KMS-11 (cell line): ENCODE results near the gene FSIP1.
A peak's percentile ranks its signal among the peaks of the same experiment; 100 is the strongest.

Experiments
- H2AFZ ChIP-seq: fragments of 200-600 bp; sonication (generic); 2 replicates; pipeline ENCODE4 v1.6.1; 2016; ENCODE audit warnings: antibody characterized with exemption, mixed run types, low read depth
- H3K27ac ChIP-seq: fragments of 200-600 bp; sonication (generic); 2 replicates; pipeline ENCODE4 v1.6.1; 2016; ENCODE audit warnings: mild to moderate bottlenecking, mixed run types
- H3K27me3 ChIP-seq: fragments of 200-600 bp; sonication (generic); 2 replicates; pipeline ENCODE4 v1.6.1; 2017; ENCODE audit warnings: mild to moderate bottlenecking, low read depth, mixed run types, moderate library complexity; ENCODE audit not compliant: insufficient read depth
- H3K36me3 ChIP-seq: fragments of 200-600 bp; sonication (generic); 2 replicates; pipeline ENCODE4 v1.6.1; 2017; ENCODE audit warnings: mild to moderate bottlenecking, mixed run types; ENCODE audit not compliant: insufficient read depth
- H3K4me1 ChIP-seq: fragments of 200-600 bp; sonication (generic); 2 replicates; pipeline ENCODE4 v1.6.1; 2016; ENCODE audit warnings: mild to moderate bottlenecking, low read depth, mixed run types; ENCODE audit not compliant: poor library complexity, severe bottlenecking
- H3K4me2 ChIP-seq: fragments of 200-600 bp; sonication (generic); 2 replicates; pipeline ENCODE4 v1.7.0; 2016; ENCODE audit warnings: mild to moderate bottlenecking, mixed run types
- H3K4me3 ChIP-seq: fragments of 200-600 bp; sonication (generic); IDR thresholded peaks from 2 replicates; pipeline ENCODE4 v1.6.1; 2017; ENCODE audit warnings: low read depth, low read length, mixed read lengths; ENCODE audit not compliant: insufficient read depth
- H3K79me2 ChIP-seq: fragments of 200-600 bp; sonication (generic); 2 replicates; pipeline ENCODE4 v1.6.1; 2016; ENCODE audit warnings: low read depth, mixed run types; ENCODE audit not compliant: insufficient read depth
- H3K9ac ChIP-seq: fragments of 200-600 bp; sonication (generic); 2 replicates; pipeline ENCODE4 v1.6.1; 2016; ENCODE audit warnings: mild to moderate bottlenecking, mixed run types
- H4K20me1 ChIP-seq: fragments of 200-600 bp; sonication (generic); 2 replicates; pipeline ENCODE4 v1.6.1; 2016; ENCODE audit warnings: mild to moderate bottlenecking, mixed run types; ENCODE audit not compliant: insufficient read depth
- CTCF ChIP-seq: fragments of 200-600 bp; sonication (generic); conservative IDR thresholded peaks from 2 replicates; pipeline ENCODE4 v1.6.1; 2017; ENCODE audit warnings: low read depth, mild to moderate bottlenecking, antibody characterized with exemption, low read length, moderate library complexity, mixed read lengths

The FSIP1 gene

DNA sequence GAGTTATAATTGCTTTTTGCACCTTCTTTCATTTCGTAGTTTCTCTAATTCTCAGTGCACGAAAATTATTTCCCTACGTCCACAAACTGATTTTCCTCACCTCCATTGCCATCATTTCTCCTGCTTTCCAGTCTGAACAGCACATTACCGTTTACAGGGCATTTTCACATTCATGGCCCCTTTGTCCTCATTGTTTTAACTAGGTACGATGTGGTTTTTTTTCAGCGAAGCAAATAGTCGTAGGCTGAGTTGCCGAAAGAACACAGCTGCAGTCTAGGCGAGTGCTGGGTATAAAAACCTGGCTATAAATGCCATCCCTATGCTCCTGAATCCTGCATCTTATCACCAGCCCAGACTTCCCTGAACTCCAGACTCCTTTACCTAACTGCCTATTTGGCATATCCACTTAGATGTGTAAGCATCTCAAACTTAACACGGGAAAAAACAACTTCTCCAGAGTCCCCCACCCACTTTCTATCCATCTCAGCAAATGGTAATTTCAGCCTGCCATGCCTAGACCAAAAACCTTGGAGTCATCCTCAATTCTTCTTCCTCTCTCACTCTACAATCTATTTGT, 691 bp upstream of the FSIP1 start:
- Histone ChIP-seq H3K4me2 (peak overlapping the region; percentile 76), H3K36me3 (no peaks in the 10 kb centered on the region), H3K79me2 (peaks cover 8% of the 10 kb centered on the region; the same call in 1 of the 2 replicates), H3K4me1 (peaks cover 33% of the 10 kb centered on the region), H3K4me3 (no peak overlapping the region), H3K27me3 (no peaks in the 10 kb centered on the region), H3K27ac (peak overlapping the region; percentile 46), H2AFZ (peak overlapping the region; percentile 87), H3K9ac (peak overlapping the region; percentile 70), H4K20me1 (no peaks in the 10 kb centered on the region)
- no peak for TF ChIP-seq CTCF

DNA sequence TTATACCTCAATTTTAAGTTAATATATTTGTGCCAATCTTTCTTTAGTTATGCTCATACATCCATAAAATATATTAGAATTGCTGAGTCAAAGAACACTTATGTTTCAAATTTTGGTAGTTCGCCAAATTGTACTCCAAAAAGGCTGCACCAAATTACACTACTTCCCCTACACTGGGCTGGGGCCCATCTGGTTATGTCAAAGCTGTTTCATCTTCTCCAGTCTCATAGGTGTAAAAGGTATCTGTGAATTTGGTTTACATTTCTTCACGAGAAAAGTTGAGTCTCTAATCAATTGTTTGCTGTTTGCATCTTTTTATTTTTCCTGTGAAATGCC, 706 bp downstream of the FSIP1 start:
- TF ChIP-seq CTCF: no peak
- H3K4me2 ChIP-seq: peak overlapping the region; percentile 53
- H3K27me3 ChIP-seq: no peaks in the 10 kb centered on the region
- H4K20me1 ChIP-seq: no peaks in the 10 kb centered on the region
- peaks cover 19% of the 10 kb centered on the region for H3K4me1 ChIP-seq
- peaks cover 8% of the 10 kb centered on the region; the same call in 1 of the 2 replicates for H3K79me2 ChIP-seq
- H3K27ac ChIP-seq: no peak overlapping the region
- no peak overlapping the region for H3K9ac ChIP-seq
- peak overlapping the region; percentile 87 for H2AFZ ChIP-seq
- H3K36me3 ChIP-seq: no peaks in the 10 kb centered on the region
- H3K4me3 ChIP-seq: no peak overlapping the region

DNA sequence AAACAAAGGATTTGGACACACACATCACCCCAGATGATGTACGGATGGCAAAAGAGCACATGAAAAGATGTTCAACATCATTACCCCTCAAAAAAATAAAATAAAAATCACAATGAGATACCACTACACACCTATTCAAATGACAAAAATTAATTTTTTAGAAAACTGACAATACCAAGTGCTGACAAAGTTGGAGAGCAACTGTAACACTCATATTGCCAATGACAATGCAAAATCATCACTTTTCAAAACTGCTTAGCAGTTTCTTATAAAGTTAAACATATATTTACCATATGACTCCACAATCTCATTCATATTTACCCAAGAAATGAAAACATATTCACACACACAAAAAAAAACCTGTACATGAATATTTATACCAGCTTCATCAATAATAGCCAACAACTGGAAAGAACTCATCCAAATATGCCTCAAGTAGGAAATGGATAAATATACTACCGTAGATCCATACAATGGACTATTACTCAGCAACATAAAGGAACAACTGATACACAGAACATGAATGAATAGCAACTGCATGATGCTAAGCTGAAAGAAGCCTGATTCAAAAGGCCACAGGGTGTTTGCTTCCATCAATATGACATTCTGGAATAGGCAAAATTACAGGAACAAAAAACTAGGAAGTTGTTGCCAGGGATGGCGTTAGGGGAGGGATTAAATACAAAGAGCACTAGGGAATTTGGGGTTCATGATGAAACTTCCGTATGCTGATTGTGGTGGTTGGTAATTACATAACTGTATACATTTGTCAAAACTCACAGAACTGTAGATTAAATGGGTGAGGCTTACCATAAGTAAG, 1.3 kb downstream of the FSIP1 start:
- Histone ChIP-seq H3K4me3 (no peak overlapping the region), H4K20me1 (no peaks in the 10 kb centered on the region), H3K4me2 (peak overlapping the region; percentile 53), H3K36me3 (no peaks in the 10 kb centered on the region), H2AFZ (peak overlapping the region; percentile 87; the same call in 1 of the 2 replicates), H3K4me1 (peaks cover 13% of the 10 kb centered on the region), H3K27me3 (no peaks in the 10 kb centered on the region), H3K79me2 (peaks cover 8% of the 10 kb centered on the region; the same call in 1 of the 2 replicates), H3K9ac (no peak overlapping the region), H3K27ac (no peak overlapping the region)
- TF ChIP-seq CTCF: no peak

GRCh38 chr15:39778021-39778420, 4.6 kb downstream of the FSIP1 start:
- no peak overlapping the region for H3K27ac ChIP-seq
- no peaks in the 10 kb centered on the region for H3K27me3 ChIP-seq
- H3K4me2 ChIP-seq: no peak overlapping the region
- no peak for TF ChIP-seq CTCF
- no peak overlapping the region for H3K4me3 ChIP-seq
- H3K4me1 ChIP-seq: no peaks in the 10 kb centered on the region
- no peaks in the 10 kb centered on the region for H3K36me3 ChIP-seq
- H4K20me1 ChIP-seq: no peaks in the 10 kb centered on the region
- no peak overlapping the region for H2AFZ ChIP-seq
- no peak overlapping the region for H3K9ac ChIP-seq
- H3K79me2 ChIP-seq: no peaks in the 10 kb centered on the region
